Neural cell (in vitro differentiated cells): ENCODE data around the gene PSMG1. TPM values are rescaled to one million over a fixed set of nuclear protein-coding genes. Genes with fewer than 3 reads are reported as not detected.

Experiments used
- H2AFZ ChIP-seq: fragments of 200-600, 300-800 bp; sonication (generic), shearing (Covaris generic); 2 replicates; pipeline ENCODE4 v1.6.0; 2014; ENCODE audit warnings: low read depth, mild to moderate bottlenecking, antibody characterized with exemption, low read length, moderate library complexity
- H3F3A ChIP-seq: fragments of 200-600 bp; shearing (Covaris generic); 2 replicates; pipeline ENCODE4 v1.6.1; 2016; ENCODE audit warnings: mild to moderate bottlenecking, moderate library complexity, mixed read lengths, antibody characterized with exemption, low read length; ENCODE audit not compliant: insufficient read depth, poor library complexity, severe bottlenecking
- H3K27ac ChIP-seq: fragments of 200-600, 300-800 bp; sonication (generic), shearing (Covaris generic); 2 replicates; pipeline ENCODE4 v1.5.1; 2014; ENCODE audit warnings: mild to moderate bottlenecking, low read length, moderate library complexity
- H3K27me3 ChIP-seq: fragments of 300-800, 200-600 bp; sonication (generic), shearing (Covaris generic); 2 replicates; pipeline ENCODE4 v1.6.0; 2014; ENCODE audit warnings: mild to moderate bottlenecking, low read depth, low read length, moderate library complexity; ENCODE audit not compliant: insufficient read depth
- H3K36me3 ChIP-seq: fragments of 300-800, 200-600 bp; sonication (generic), shearing (Covaris generic); 2 replicates; pipeline ENCODE4 v1.5.1; 2014; ENCODE audit warnings: mild to moderate bottlenecking, antibody characterized with exemption, low read length, moderate library complexity; ENCODE audit not compliant: insufficient read depth
- H3K4me2 ChIP-seq: fragments of 300-800, 200-600 bp; sonication (generic), shearing (Covaris generic); 2 replicates; pipeline ENCODE4 v1.6.0; 2014; ENCODE audit warnings: mild to moderate bottlenecking, low read length
- H3K4me3 ChIP-seq: fragments of 300-800, 200-600 bp; sonication (generic), shearing (Covaris generic); 2 replicates; pipeline ENCODE4 v1.5.1; 2014; ENCODE audit warnings: mild to moderate bottlenecking, low read length, moderate library complexity
- H3K79me2 ChIP-seq: fragments of 200-600 bp; shearing (Covaris generic); replicated peaks from 2 replicates; pipeline ENCODE4 v1.6.0; 2014; ENCODE audit warnings: mild to moderate bottlenecking, low read length, moderate library complexity; ENCODE audit not compliant: insufficient read depth
- H3K9ac ChIP-seq: fragments of 300-800, 200-600 bp; sonication (generic), shearing (Covaris generic); 2 replicates; pipeline ENCODE4 v1.6.1; 2016; ENCODE audit warnings: mild to moderate bottlenecking, low read length, mixed read lengths
- H3K9me2 ChIP-seq: fragments of 200-600 bp; shearing (Covaris generic); 2 replicates; pipeline ENCODE4 v1.6.1; 2016; ENCODE audit warnings: mild to moderate bottlenecking, low read length, mixed read lengths; ENCODE audit not compliant: insufficient read depth
- H3K9me3 ChIP-seq: fragments of 200-600, 300-800 bp; sonication (generic), shearing (Covaris generic); 2 replicates; pipeline ENCODE4 v1.6.1; 2016; ENCODE audit warnings: mild to moderate bottlenecking, mixed run types, low read length, moderate library complexity, mixed read lengths
- H4K20me1 ChIP-seq: fragments of 200-600 bp; shearing (Covaris generic); 2 replicates; pipeline ENCODE4 v1.6.1; 2016; ENCODE audit warnings: mild to moderate bottlenecking, mixed run types; ENCODE audit not compliant: insufficient read depth
- CTCF ChIP-seq: fragments of 450-650 bp; IDR thresholded peaks from 2 replicates; pipeline ENCODE4 v1.5.1; 2014; ENCODE audit warnings: antibody characterized with exemption, mild to moderate bottlenecking, moderate library complexity; ENCODE audit not compliant: poor library complexity, severe bottlenecking
- EP300 ChIP-seq: fragments of 450-650 bp; conservative IDR thresholded peaks from 2 replicates; pipeline ENCODE4 v1.6.1; 2014; ENCODE audit warnings: antibody characterized with exemption, mild to moderate bottlenecking, moderate library complexity; ENCODE audit not compliant: poor library complexity, severe bottlenecking
- EZH2 ChIP-seq: fragments of 200-600, 300-800 bp; shearing (Covaris generic), sonication (generic); IDR thresholded peaks from 2 replicates; pipeline ENCODE4 v1.6.1; 2014; ENCODE audit warnings: antibody characterized with exemption, low read length, borderline replicate concordance, mild to moderate bottlenecking; ENCODE audit not compliant: insufficient read depth, poor library complexity, severe bottlenecking
- MXI1 ChIP-seq: fragments of 450-650 bp; conservative IDR thresholded peaks from 2 replicates; pipeline ENCODE4 v1.6.1; 2014; ENCODE audit warnings: antibody characterized with exemption, mild to moderate bottlenecking; ENCODE audit not compliant: poor library complexity, severe bottlenecking
- POLR2AphosphoS5 ChIP-seq: IDR thresholded peaks from 2 replicates; pipeline ENCODE4 v1.6.1; 2012
- RAD21 ChIP-seq: fragments of 450-650 bp; conservative IDR thresholded peaks from 2 replicates; pipeline ENCODE4 v1.6.1; 2014; ENCODE audit warnings: antibody characterized with exemption, mild to moderate bottlenecking, moderate library complexity
- REST ChIP-seq: IDR thresholded peaks from 2 replicates; pipeline ENCODE4 v1.6.1; 2012; ENCODE audit warnings: borderline replicate concordance
- SMC3 ChIP-seq: fragments of 450-650 bp; conservative IDR thresholded peaks from 2 replicates; pipeline ENCODE4 v1.6.1; 2014; ENCODE audit warnings: antibody characterized with exemption, mild to moderate bottlenecking, moderate library complexity; ENCODE audit not compliant: poor library complexity
- TAF1 ChIP-seq: IDR thresholded peaks from 2 replicates; pipeline ENCODE4 v1.6.1; 2012; ENCODE audit warnings: low read depth
- polyA plus RNA-seq: library from polyadenylated mRNA; depleted of rRNA; stranded (reverse); fragments of >200 nt; gene quantifications from 2 replicates; pipeline ENCODE4 v1.2.3, GENCODE V29; 2014

PSMG1 gene
- polyA plus RNA-seq, 1 donor from 2014 or later, result 45.2 TPM

GRCh38 chr21:39188521-39189139, 5.4 kb upstream of the PSMG1 start:
- TF ChIP-seq EZH2 (no peak), RAD21 (no peak), CTCF (no peak), POLR2AphosphoS5 (no peak), EP300 (no peak), SMC3 (no peak), MXI1 (no peak), TAF1 (no peak), REST (no peak)
- Histone ChIP-seq H3K9me3 (no peaks in the 10 kb centered on the region), H3K27ac (no peak overlapping the region)

GRCh38 chr21:39187141-39187540, 3.9 kb upstream of the PSMG1 start:
- H3K4me2 ChIP-seq, result no peak overlapping the region

More at GRCh38 chr21:39188521-39189139, 5.4 kb upstream of the PSMG1 start:
- Histone ChIP-seq H3K79me2 (no peaks in the 10 kb centered on the region), H4K20me1 (no peaks in the 10 kb centered on the region), H2AFZ (no peak overlapping the region), H3K9ac (no peak overlapping the region), H3K9me2 (no peaks in the 10 kb centered on the region), H3K36me3 (no peaks in the 10 kb centered on the region), H3K4me2 (no peak overlapping the region), H3K4me3 (no peak overlapping the region), H3F3A (no peaks in the 10 kb centered on the region), H3K27me3 (no peaks in the 10 kb centered on the region)

More at GRCh38 chr21:39187141-39187540, 3.9 kb upstream of the PSMG1 start:
- TF ChIP-seq EP300 (no peak), POLR2AphosphoS5 (no peak), REST (no peak), MXI1 (no peak), RAD21 (no peak), SMC3 (no peak), TAF1 (no peak), CTCF (no peak), EZH2 (no peak)
- Histone ChIP-seq H4K20me1 (no peaks in the 10 kb centered on the region), H2AFZ (no peak overlapping the region), H3F3A (no peaks in the 10 kb centered on the region), H3K9ac (no peak overlapping the region), H3K4me3 (no peak overlapping the region), H3K27me3 (no peaks in the 10 kb centered on the region), H3K79me2 (no peaks in the 10 kb centered on the region), H3K9me3 (no peaks in the 10 kb centered on the region), H3K9me2 (no peaks in the 10 kb centered on the region), H3K27ac (no peak overlapping the region), H3K36me3 (no peaks in the 10 kb centered on the region)
